ENCODE measurements around the gene NUP85. TPM values are rescaled to one million over a fixed set of nuclear protein-coding genes. Genes with fewer than 3 reads are reported as not detected.
"Not testable (repeated sequence)": the region's sequence is repeated elsewhere in the genome, so short reads cannot be mapped to it uniquely, and the experiment has no call there.

NUP85 gene
- total and polyA plus RNA-seq, 2 of the 4 experiments (the other 2 are of a cell fraction), result 29.4 to 54.4 TPM

DNA sequence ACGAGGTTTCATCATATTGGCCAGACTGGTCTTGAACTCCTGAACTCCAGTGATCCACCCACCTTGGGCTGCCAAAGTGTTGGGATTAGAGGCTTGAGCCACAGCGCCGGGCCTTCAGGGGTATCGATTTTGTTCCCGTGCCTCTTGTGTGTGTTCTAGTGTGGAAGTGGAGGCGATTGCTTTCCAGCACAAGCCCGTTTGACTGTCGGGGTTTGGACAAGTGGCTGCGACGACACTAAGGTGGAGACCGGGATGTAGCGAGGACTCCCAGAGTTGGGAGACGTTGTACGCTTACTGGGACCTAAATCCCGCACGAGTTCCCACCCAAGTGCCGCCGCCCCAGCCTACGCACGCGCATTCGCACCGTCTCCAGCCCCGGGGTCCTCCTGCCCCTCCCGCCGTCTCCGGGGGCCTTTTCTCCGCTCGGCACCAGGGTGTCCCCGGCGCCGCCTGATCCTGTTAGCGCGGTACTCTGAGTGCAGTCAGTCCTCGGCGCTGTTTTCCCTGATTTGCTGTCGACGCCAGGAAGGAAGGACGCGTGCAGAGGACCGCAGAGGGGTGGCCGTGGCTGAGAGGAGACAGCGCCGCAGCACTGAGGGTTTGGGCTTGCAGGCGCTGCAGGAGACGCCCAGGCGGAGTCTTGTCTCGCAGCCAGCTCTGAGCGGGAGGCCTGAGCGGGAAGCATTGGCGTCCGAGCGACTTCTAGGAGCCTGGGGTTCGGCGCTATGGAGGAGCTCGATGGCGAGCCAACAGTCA, at the start of gene NUP85 (continued):
- TF ChIP-seq, protein P1, sequence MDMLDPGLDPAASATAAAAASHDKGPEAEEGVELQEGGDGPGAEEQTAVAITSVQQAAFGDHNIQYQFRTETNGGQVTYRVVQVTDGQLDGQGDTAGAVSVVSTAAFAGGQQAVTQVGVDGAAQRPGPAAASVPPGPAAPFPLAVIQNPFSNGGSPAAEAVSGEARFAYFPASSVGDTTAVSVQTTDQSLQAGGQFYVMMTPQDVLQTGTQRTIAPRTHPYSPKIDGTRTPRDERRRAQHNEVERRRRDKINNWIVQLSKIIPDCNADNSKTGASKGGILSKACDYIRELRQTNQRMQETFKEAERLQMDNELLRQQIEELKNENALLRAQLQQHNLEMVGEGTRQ (IDR thresholded peaks at IDR 0.05; ENCODE audit: low read depth, low read length), result no peak; the same call in 1 of the 2 replicates
- peak; percentile 77 for TF ChIP-seq POLR2A (IDR thresholded peaks at IDR 0.05; ENCODE audit: low read depth, low read length)
- TF ChIP-seq, protein P2, sequence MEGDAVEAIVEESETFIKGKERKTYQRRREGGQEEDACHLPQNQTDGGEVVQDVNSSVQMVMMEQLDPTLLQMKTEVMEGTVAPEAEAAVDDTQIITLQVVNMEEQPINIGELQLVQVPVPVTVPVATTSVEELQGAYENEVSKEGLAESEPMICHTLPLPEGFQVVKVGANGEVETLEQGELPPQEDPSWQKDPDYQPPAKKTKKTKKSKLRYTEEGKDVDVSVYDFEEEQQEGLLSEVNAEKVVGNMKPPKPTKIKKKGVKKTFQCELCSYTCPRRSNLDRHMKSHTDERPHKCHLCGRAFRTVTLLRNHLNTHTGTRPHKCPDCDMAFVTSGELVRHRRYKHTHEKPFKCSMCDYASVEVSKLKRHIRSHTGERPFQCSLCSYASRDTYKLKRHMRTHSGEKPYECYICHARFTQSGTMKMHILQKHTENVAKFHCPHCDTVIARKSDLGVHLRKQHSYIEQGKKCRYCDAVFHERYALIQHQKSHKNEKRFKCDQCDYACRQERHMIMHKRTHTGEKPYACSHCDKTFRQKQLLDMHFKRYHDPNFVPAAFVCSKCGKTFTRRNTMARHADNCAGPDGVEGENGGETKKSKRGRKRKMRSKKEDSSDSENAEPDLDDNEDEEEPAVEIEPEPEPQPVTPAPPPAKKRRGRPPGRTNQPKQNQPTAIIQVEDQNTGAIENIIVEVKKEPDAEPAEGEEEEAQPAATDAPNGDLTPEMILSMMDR (conservative IDR thresholded peaks at IDR 0.05; ENCODE audit: low read depth, low read length), result no peak
- no peak for TF ChIP-seq CHD1 (IDR thresholded peaks at IDR 0.05; ENCODE audit: low read depth, low read length)
- TF ChIP-seq MAZ (IDR thresholded peaks at IDR 0.05; ENCODE audit: borderline replicate concordance, low read depth, low read length), result peak; percentile 93

DNA sequence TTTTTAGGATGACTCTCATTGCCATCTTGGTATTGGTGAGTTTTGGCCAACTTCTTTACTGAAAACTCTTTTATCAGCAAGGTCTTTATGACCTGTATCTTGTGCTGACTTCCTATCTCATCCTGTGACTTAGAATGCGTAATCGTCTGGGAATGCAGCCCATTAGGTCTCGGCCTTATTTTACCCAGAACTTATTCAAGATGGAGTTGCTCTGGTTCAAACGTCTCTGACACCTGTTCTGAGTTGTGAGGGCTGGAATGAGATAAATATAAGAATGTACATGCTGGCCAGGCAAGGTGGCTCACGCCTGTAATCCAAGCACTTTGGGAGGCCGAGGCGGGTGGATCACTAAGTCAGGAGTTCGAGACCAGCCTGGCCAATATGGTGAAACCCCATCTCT, 47.0 kb upstream of the NUP85 start:
- peak; percentile 38 for DNase-seq
- H4K91ac ChIP-seq (ENCODE audit: insufficient read depth, low read depth, low read length); in situ Hi-C loops (cut with MboI; ENCODE audit: low sequenced_read_pairs); H3K18ac ChIP-seq (ENCODE audit: low read depth, low read length); H3K23ac ChIP-seq (ENCODE audit: low read depth, low read length); ATAC-seq (ENCODE audit: low read depth); H3K36me3 ChIP-seq (ENCODE audit: control insufficient read depth, insufficient read depth, low read length); H3K9ac ChIP-seq (ENCODE audit: low read depth, low read length); CTCF ChIA-PET; H4K5ac ChIP-seq (ENCODE audit: low read depth, low read length); H3K4me1 ChIP-seq (ENCODE audit: control insufficient read depth, insufficient read depth, low read length); POLR2A ChIA-PET (ENCODE audit: unreplicated experiment); H3K4me2 ChIP-seq (ENCODE audit: low read depth, low read length); H3K27me3 ChIP-seq (ENCODE audit: control insufficient read depth, insufficient read depth, low read length); H2AFZ ChIP-seq (replicated peaks; ENCODE audit: low read length, poor library complexity); H3K27ac ChIP-seq (ENCODE audit: insufficient read depth, low read length); H2BK15ac ChIP-seq (ENCODE audit: low read depth, low read length); H2BK5ac ChIP-seq (ENCODE audit: low read depth, low read length, poor library complexity, severe bottlenecking); H3K4ac ChIP-seq (ENCODE audit: low read depth, low read length); H2BK20ac ChIP-seq (ENCODE audit: low read depth, low read length); H3K9me1 ChIP-seq (ENCODE audit: insufficient read depth, low read length); H3K14ac ChIP-seq (replicated peaks; ENCODE audit: low read depth, low read length); H2AK5ac ChIP-seq (ENCODE audit: low read depth, low read length); H3K56ac ChIP-seq (ENCODE audit: extremely low read depth, insufficient read depth, low read length); H2BK120ac ChIP-seq (ENCODE audit: low read depth, low read length); BruUV-seq (replicated peaks); dilution Hi-C loops (cut with HindIII; ENCODE audit: low sequenced_read_pairs, unreplicated experiment); H2AK9ac ChIP-seq (replicated peaks; ENCODE audit: low read depth, low read length, poor library complexity); H3K4me3 ChIP-seq (ENCODE audit: insufficient read depth, low read depth, low read length); intact Hi-C loops (cut with micrococcal nuclease); H4K20me1 ChIP-seq (ENCODE audit: insufficient read depth, low read length); H4K8ac ChIP-seq (ENCODE audit: low read depth in 2 of 2, low read length in 2 of 2); H3K9me3 ChIP-seq (ENCODE audit: control insufficient read depth, insufficient read depth, low read length): not testable (repeated sequence)
- H3K79me1 ChIP-seq (ENCODE audit: low read depth in 1 of 2, low read length in 2 of 2), result peaks cover 4 to 28% of the 10 kb centered on the region in 2 experiments; a peak in 3 of 4 replicates
- no CpG with 5 or more reads among the region's 8 CpGs for WGBS, 2 experiments (ENCODE audit: extremely low coverage in 2 of 2, insufficient read length in 1 of 2)
